Activated CD4-positive, alpha-beta T cell treated with anti-CD3 and anti-CD28 coated beads, Interleukin-2, amount 50 U/mL, for 48 hours (primary cell): ENCODE measurements around the gene CSNK2A2.

Source experiments
- DNase-seq, 2 experiments: peaks; one replicate each; pipeline ENCODE4 v3.0.0-alpha.2; 2020

Gene CSNK2A2

DNA sequence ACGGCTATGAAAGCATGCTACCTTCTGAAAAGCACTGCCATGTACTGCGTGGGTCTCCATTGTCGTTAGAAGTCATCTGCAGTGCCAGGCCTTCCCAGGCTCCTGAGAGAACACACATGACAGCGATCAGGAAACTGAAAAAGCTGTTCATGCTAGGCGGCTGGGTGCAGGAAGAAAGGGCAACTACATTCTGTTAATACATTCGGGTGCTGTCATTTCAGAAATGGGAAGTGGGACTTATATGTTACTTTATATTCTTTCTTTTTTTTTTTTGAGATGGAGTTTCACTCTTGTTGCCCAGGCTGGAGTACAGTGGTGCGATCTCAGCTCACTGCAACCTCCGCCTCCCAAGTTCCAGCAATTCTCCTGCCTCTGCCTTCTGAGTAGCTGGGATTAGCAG is 88.6 kb downstream of the CSNK2A2 start:
- no peak for DNase-seq
